HPDE6-E6E7 (cell line): ENCODE results near the gene TSPAN18.
"Not testable (repeated sequence)": the region's sequence is repeated elsewhere in the genome, so short reads cannot be mapped to it uniquely, and the experiment has no call there.

Experiments
- DNase-seq: peaks from one replicate; pipeline ENCODE4 v3.0.0; 2011; ENCODE audit warnings: missing footprints; ENCODE audit errors: extremely low spot score

The TSPAN18 gene

GRCh38 chr11:44868455-44869421 lies 142.0 kb downstream of the TSPAN18 start:
- no peak for DNase-seq

- DNase-seq: no peak
These were observed 143.4 kb downstream of the TSPAN18 start for GRCh38 chr11:44870181-44870580.

DNA sequence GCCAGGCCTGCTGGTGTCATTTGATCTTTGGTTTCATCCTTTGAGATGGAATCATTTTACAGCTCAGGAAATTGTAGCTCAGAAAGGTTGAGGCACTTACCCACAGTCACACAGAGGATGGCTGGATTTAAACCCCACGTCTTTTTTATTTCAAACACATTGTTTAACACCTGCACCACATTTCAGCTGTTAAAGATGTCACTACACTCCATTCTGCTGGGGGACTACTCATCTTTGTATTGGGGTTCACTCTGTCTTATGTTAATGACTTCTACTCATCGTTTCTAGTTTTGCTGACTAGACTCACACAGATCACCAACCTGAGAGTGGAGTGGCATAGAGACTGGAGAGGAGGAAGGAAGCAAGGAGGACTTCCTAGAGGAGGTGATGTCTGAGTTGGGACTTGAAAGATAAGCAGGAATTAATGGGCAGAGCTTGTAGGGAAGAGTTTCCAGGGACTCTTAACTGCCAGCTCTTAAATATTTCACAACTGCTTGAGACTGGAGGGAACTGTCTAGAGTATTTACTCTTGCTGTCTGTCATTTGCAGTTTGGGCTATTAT lies 143.9 kb downstream of the TSPAN18 start:
- no peak for DNase-seq

DNA sequence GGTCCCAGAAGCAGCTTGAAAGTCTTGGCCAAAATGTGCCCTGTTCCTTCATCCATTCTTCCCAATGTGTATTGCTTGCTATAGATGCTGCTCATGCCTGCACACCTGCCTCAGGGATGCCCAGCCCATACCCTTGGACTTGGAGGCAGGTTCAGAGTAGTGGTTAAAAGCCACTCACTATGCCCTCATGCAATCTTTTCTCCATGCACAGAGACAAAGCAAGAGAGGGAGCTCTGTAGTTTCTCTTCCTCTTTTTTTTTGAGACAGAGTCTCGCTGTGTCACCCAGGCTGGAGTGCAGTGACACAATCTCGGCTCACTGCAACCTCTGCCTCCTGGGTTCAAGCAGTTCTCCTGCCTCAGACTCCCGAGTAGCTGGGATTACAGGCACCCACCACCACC lies 144.9 kb downstream of the TSPAN18 start:
- not testable (repeated sequence) for DNase-seq

GRCh38 chr11:44872556-44872955 lies 145.8 kb downstream of the TSPAN18 start:
- DNase-seq: no peak

DNA sequence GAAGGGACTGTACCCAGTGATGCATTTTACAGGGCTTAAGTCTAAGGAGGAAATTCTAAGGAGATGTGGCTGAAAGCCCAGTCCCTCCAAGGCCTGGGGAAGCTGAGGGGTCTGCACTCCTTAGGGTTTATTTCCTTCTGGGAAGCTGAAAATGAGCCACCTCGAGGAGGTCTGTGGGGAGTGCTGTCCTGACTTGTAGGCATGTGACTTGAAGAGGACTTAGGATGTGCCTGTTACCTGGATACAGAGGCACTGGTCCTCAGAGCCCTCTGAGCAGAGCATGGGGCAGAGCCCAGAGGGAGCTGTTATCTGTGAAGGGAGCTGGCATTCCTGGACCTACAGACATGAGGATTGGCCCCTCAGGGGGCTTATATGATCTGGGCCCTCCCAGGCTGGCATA lies 146.8 kb downstream of the TSPAN18 start:
- DNase-seq: no peak

GRCh38 chr11:44874284-44874683 lies 147.5 kb downstream of the TSPAN18 start:
- no peak for DNase-seq

GRCh38 chr11:44875037-44875436 lies 148.3 kb downstream of the TSPAN18 start:
- no peak for DNase-seq

- DNase-seq: no peak
These were observed 149.5 kb downstream of the TSPAN18 start for GRCh38 chr11:44876194-44876723.

GRCh38 chr11:44876906-44877305 lies 150.1 kb downstream of the TSPAN18 start:
- DNase-seq: no peak

- no peak for DNase-seq
These were observed 151.1 kb downstream of the TSPAN18 start for GRCh38 chr11:44877571-44878497.

- DNase-seq: no peak
These were observed 151.9 kb downstream of the TSPAN18 start for GRCh38 chr11:44878711-44879110.

- DNase-seq: no peak
These were observed 152.7 kb downstream of the TSPAN18 start for GRCh38 chr11:44879432-44879831.

DNA sequence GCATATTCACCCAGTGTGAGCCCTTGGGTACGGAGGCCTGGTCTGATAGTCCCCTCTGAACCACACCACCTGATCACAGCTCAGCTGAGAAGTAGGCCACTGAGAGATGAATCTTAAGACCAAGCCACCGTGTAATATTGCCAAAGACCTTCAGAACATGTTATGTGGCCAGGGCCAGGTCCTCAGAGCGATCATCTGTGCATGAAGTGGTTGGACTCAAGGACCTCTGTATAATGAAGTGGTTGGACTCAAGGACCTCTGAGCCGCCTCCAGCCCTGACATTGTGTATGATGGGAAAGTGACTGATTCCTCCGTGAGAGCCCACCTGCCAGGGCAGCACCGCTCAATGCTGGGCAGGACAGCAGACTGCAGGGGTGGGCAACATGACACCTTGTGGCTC lies 153.7 kb downstream of the TSPAN18 start:
- DNase-seq: no peak

- no peak for DNase-seq
These were observed 154.2 kb downstream of the TSPAN18 start for GRCh38 chr11:44880953-44881352.

DNA sequence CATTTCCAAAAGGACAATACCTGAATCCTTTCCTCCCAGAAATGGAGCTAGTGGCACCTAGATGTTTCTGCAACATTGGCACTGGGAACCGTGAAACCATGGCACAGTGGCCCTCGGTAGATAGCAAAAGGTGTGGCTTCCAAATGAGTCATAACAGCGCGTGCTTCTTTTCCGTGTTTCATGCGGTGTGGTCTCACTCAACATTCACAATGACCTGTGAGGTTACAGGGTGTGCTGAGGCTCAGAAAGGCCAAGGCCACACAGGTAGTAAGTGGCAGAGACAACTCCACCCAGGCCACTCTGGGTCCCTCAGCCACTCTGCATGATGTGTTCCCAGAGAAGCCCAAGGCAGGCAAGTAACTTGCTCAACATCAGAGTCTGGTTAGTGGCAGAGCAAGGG lies 156.5 kb downstream of the TSPAN18 start:
- peak; percentile 32 for DNase-seq

- no peak for DNase-seq
These were observed 157.3 kb downstream of the TSPAN18 start for GRCh38 chr11:44884056-44884455.

DNA sequence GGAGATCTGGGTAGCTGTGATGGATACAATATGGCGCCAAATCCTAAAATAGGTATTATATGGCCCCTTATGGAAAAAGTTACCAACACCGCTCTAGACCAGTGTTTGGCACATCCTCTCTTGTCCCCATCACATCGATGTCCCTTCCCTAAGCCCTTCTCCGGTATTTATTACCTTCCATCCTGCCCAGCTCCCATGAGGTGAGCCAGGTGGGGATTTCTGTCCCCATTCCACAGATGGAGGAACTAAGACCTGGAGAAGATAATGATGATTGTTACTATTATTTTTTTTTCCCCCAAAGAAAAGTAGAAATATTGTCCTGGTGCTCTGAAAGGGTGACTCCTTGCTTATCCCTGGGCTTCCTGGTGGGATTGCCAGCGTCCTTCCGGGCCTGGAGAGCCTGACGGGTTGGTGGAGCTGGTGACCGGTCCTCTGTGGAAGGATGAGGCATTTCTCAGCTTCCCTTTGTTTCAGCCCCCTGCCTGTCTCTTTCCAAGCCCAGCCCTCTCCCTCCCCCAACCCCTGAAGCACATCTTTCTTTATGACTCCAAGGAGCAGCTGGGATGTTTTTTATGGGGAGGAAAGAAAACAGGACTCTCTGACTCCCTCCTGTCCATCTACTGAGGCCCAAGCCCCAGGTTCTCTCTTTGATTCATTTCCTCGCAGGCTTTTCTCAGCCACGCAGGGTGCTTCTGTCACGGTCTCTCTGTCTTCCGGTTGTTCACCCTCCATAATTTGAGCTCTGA lies 158.5 kb downstream of the TSPAN18 start:
- DNase-seq: no peak

DNA sequence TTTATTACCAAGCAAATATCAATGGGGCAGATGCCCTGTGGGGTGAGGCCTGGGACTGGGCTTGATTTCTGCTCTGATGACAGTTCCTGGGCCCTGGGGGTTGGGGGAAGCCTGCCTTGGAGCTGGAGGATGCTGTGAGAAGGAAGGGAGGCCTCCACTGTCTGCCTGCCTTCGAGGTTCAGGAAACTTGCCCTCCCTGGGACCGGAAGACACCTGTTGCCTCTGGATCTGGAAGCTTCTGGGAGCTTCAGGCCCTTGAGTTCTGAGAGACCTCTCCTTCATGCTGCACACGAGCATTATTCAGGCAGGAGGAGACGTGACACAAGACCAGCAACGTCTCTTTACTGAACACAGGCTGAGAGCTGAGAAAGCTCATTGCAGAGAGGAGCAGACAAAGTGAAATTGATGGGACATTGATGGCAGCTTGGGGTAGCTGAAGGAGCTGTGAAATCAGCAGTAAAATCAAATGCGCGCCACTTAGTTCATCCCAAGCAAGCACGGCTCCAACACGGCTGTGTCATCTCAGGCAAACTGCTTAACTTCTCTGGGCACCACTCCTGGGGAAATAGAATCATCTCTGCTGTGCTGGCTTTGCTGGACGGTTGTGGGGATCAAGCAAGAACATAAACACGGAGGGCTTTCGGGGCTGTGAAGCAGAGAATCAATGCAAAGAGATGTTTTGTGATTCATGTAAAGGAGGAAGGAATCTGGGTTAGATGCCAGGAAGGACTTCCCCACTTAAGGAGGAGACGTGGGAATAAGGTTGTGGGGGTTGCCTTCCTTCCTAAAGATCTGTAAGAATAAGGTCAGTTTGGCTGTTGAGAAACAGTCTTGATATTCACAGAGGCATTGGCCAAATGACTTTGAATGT lies 159.4 kb downstream of the TSPAN18 start:
- DNase-seq: no peak

GRCh38 chr11:44886790-44887140 lies 160.0 kb downstream of the TSPAN18 start:
- DNase-seq: no peak
